ENCODE data around the gene SNED1.

GRCh38 chr2:241035818-241036396, 37.5 kb downstream of the SNED1 start:
- TF ChIP-seq CTCF (conservative IDR thresholded peaks at IDR 0.05) (no peak), EZH2 (IDR thresholded peaks at IDR 0.05; ENCODE audit: low read depth) (no peak)

Data from PC-9 (cell line).